HG02870 (cell line): ENCODE measurements around the gene RTN1.

ENCODE experiments used
- ATAC-seq: cut with Tn5 transposase; IDR thresholded peaks from one replicate; pipeline ENCODE4 v1.9.1; 2021; ENCODE audit warnings: mild to moderate bottlenecking, moderate library complexity; ENCODE audit not compliant: unreplicated experiment

The RTN1 gene

DNA sequence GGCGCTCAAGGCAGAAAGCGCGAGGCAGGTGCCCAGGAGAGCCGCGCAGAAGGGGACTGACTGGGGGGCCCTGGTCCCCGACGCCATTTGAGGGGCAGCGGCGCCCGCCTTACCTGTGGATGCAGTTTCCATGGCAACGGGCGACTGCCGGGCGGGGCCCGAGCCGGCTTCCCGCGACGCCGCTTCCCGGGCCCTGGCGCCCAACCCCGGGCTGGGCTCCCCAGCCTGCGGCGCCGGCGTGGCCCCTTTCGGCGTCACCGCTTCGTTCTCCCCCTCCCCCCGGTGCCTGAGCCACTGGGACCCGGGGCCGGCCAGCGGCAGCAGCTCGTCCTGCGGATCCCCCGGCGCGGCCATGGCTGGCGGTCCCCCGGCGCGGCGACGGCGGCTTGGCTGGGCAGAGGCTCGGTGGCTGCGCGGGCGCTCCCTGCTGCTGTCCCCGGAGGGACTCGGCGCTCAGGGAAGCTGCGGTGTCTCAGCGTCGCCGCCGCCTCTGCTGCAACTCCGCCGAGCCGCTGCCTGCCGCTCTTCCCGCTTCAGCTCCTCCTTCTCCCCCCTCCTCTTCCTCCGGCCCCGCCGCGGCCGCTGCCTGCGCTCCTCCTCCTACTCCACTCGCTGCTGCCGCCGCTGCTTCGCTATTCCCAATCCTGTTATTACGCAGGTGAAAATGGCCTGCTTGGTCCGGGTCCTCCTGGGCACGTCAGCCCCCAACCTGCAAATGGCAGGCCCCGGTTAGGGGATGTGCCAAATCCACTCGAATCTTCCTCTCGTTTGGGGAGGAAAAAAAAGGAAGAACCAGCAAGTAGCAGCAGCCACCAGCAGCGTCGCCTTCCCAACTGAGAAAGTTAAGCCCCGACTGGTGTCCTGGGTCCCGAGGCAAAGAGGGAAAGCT is at the start of gene RTN1:
RTN1 (minus strand) TSS at position 500 of the 889 bp plus-strand sequence; CDS start at position 354, 146 bp downstream.
- ATAC-seq: peak; percentile 79

GRCh38 chr14:59920378-59920683 is 49.8 kb upstream of the RTN1 start:
- no peak for ATAC-seq

DNA sequence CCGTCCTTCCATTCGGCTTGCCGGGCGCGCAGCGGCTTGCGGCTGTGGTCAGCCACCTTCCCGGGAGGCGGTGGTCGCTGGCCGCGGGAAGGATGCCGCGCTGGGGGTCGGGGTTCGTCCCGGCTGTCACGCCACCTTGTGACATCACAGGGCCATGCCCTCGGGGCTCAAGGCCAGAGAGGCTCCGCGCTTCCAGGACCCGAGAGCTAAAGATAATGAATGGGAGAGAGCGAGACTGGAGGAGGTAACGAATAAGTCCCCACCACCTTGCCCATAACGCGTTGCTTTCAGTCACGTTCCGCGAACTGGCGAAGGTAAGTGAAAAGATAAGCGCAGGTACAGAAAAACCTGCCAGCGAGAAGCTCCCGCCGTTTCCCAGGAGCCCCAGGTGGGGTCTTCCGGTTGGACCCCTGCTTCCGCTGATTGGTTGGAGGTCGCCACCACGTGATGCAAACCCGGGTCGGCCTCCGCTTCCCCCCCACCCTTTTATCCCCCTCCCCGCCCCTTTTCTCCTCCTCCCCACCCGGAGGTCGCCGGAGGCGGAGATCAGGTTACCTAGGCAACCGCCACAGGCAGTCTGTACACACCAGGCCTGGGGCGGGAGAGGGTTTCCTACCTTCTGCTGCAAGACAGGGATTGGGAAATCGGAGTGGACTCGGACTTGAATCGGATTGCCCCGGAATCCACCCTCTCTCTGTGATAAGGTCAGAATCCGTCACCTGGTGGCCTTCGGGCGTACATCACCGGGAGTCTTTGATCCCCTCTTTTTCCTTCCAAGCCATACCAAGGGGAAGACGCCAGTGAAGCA is 49.2 kb upstream of the RTN1 start, which contains the start of gene LRRC9:
LRRC9 (plus strand) TSS at position 575 of the 808 bp plus-strand sequence.
- peak; percentile 40 for ATAC-seq

- ATAC-seq: peak; percentile 52
Measured at GRCh38 chr14:59918824-59919569, 48.4 kb upstream of the RTN1 start.

- ATAC-seq: no peak
Measured at GRCh38 chr14:59913187-59913586, 42.6 kb upstream of the RTN1 start.

DNA sequence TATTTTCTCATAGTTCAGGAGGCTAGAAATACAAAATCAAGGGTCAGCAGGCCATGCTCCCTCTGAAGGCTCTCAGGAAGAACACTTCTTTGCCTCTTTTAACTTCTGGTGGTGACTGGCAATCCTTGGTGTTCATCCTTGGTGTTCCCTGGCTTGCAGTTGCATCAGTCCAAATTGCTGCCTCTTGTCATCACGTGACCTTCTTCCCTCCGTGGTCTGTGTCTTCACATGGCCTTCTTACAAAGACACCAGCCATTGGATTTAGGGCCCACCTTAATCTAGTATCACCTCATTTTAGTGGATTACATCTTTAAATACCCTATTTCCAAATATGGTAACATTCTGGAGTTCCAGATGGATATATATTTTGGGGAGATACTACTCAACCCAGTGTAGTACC is 41.9 kb upstream of the RTN1 start:
- ATAC-seq: no peak

GRCh38 chr14:59905188-59905587 is 34.6 kb upstream of the RTN1 start:
- ATAC-seq: no peak

DNA sequence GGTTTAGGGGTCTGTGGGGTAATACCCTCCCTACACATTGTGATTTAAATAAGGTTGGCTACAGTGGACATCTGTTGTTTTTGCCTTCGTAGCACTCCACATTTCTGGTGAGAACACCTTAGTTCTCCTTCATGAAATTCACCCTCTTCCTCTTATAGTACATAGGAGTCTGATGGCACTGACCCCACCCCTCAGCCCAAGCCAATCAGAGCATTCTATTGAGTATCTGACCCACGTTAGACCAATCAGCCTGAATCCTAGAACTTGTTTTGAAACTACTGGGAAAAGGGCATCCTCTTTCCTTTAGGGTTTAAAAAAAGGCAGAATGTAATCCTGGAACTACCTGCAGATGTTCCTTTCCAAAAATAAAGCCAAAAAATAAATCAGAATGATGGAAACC is 33.6 kb upstream of the RTN1 start:
- no peak for ATAC-seq

DNA sequence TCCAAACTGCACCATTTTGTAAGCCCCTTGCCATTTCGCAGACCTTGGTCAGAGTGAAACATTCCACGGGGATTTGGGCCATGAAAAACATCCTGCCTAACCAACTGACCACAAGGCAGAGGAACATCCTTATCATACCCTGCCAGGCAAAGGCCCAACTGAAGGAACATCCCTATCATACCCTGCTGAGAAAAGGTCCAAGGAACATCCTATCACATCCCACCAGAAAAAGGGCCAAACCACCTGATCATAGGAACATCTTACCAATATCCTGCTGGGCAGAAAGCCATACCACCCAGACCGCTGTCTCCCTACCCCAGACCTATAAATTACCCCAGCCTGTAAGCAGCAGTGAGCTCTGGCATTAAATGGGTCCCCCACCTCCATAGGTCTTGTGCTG is 30.0 kb upstream of the RTN1 start:
- ATAC-seq: no peak

- ATAC-seq: peak; percentile 69
Measured at GRCh38 chr14:59897757-59898383, 27.3 kb upstream of the RTN1 start.

GRCh38 chr14:59895721-59896120 is 25.1 kb upstream of the RTN1 start:
- ATAC-seq: no peak

DNA sequence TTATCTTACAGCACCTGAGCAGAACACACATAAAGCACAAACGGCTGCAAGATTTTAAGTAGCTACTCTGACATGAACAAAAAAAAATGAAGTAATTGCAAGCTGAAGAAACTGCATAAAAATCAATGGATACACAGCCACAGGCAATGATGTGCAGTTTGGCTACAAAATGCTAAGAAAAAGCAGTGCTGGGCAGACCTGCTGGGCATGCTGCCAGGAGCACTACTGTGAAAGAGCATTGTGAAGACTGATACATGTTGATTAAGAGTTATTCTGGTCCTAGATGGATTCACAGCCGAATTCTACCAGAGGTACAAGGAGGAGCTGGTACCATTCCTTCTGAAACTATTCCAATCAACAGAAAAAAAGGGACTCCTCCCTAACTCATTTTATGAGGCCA is 20.1 kb upstream of the RTN1 start:
- ATAC-seq: no peak

- no peak for ATAC-seq
Measured at GRCh38 chr14:59882957-59883356, 12.4 kb upstream of the RTN1 start.

DNA sequence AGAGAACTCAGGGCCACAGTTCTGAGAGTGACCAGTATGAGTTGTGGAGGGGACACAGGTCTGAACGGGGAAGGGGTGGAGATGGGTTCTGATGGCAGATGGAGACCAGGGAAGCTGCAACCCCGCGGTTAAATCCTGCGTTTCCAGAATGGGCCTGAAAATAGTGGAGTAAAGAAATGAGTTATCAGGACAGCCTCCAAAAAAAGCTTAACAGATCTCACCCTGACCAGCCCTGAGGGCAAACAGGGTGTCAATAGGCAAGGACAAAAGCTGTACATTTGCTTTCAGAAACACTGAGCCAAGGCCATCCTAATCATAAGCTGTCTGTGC is 555 bp upstream of the RTN1 start:
- ATAC-seq: no peak

DNA sequence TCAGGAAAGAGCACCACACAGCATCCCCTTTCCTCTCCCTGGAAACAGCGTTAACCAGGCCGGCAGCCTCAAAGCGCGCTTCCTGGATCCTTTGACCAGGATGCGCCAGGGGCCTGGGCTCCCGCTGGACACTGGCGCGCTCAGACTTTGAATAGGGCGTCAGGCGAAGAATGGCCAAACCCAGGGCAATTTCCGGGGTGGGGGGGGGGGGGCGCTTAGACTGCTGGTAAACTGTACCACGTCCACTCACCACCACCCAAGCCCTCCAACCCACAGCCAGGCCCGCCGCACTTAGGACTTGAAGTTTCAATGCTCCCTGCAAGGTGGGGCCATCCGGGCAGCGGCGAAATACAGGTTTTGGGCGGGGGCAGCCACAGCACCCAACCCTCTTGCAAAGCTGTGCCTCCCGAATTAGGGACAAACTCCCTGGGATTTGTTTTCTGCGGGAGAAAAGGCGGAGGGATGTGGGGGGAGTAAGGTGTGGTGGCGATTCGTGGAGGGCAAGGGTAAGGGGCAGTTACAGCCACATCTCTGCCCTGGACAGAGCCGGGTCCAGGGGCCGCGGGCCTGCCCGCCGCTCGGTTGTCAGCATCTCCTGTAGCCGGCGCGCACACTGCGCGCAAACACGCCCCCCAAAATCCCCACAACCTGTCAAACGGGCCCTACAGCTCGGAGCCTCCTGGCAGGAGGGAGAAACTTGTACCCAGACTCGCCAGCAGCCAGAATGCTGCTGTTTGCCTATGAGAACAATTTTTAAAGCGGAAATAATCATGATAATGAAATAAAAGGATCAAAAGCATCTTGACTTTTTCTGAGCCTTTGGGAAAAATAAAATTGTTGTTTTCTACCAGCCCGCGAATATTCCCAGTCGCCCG is 958 bp downstream of the RTN1 start:
- ATAC-seq: no peak

DNA sequence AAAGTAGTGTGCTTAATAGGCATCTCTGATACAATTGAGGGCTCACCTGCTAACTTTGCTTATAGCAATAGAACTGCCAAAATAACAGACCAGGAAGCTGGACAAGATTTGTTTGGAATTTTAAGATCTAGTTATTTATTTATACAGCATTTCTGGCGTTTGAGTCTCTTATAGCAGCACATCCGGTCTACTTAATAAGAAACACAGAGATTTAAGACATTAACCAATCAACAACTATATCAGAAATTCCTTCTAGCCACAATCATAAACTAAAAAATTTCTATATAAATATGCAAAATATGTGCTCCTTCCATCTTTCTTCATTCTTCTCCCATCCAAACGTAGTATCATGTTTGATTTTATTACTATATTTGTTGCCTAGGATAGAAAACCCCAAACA is 2.6 kb downstream of the RTN1 start:
- no peak for ATAC-seq

- no peak for ATAC-seq
Measured at GRCh38 chr14:59863806-59864525, 6.6 kb downstream of the RTN1 start.

DNA sequence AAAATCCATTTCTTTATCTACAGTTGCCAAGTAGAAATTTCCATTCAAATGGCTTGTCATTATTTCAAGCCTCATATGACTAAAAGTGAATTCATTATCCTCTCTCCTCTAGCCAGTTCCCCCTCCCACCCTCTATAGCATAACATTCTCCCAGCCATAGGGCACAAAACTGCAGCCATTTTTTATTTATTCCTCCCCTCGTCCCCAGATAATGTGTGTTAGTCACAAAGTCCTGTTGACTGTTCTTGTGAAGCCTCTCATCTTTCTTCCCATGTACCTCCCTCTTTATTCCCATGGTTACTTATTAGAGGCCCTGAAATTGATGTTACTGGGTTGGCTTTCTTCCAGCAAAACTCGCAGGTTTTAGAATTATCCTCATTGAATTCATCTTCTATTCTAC is 13.2 kb downstream of the RTN1 start:
- no peak for ATAC-seq

- ATAC-seq: no peak
Measured at GRCh38 chr14:59852350-59852749, 18.2 kb downstream of the RTN1 start.
